Activated naive CD4-positive, alpha-beta T cell (primary cell): ENCODE results near the gene TLE4.
A peak's percentile ranks its signal among the peaks of the same experiment; 100 is the strongest.

Experiments
- DNase-seq, 4 experiments: peaks; one replicate each; lab custom pipeline; 2025; lab: John Stamatoyannopoulos, UW

The TLE4 gene

GRCh38 chr9:79572032-79572607 lies 355 bp downstream of the TLE4 start:
- DNase-seq = peak in 1 of 4 experiments; percentile 43

GRCh38 chr9:79572608-79573411 lies 1.0 kb downstream of the TLE4 start:
- DNase-seq = peak; percentile 25 to 60 (median 38)

GRCh38 chr9:79573412-79573923 lies 1.7 kb downstream of the TLE4 start:
- no peak for DNase-seq

- no peak for DNase-seq
Measured at GRCh38 chr9:79574136-79574535, 2.4 kb downstream of the TLE4 start.

- DNase-seq = no peak
Measured at GRCh38 chr9:79574781-79575180, 3.0 kb downstream of the TLE4 start.

GRCh38 chr9:79575547-79575946 lies 3.8 kb downstream of the TLE4 start:
- no peak for DNase-seq

GRCh38 chr9:79577969-79578723 lies 6.4 kb downstream of the TLE4 start:
- no peak for DNase-seq

GRCh38 chr9:79578891-79579290 lies 7.1 kb downstream of the TLE4 start:
- DNase-seq = no peak

- no peak for DNase-seq
Measured at GRCh38 chr9:79579624-79580023, 7.9 kb downstream of the TLE4 start.

- no peak for DNase-seq
Measured at GRCh38 chr9:79580055-79580454, 8.3 kb downstream of the TLE4 start.

- DNase-seq = no peak
Measured at GRCh38 chr9:79581388-79581787, 9.6 kb downstream of the TLE4 start.

GRCh38 chr9:79581794-79582193 lies 10.0 kb downstream of the TLE4 start:
- DNase-seq = no peak

GRCh38 chr9:79583952-79584654 lies 12.3 kb downstream of the TLE4 start:
- peak in 1 of 4 experiments; percentile 4 for DNase-seq

- DNase-seq = no peak
Measured at GRCh38 chr9:79584655-79584982, 12.9 kb downstream of the TLE4 start.

GRCh38 chr9:79588488-79589223 lies 16.9 kb downstream of the TLE4 start:
- no peak for DNase-seq

GRCh38 chr9:79591458-79591857 lies 19.7 kb downstream of the TLE4 start:
- DNase-seq = no peak

- DNase-seq = no peak
Measured at GRCh38 chr9:79592726-79593493, 21.1 kb downstream of the TLE4 start.

- DNase-seq = no peak
Measured at GRCh38 chr9:79598562-79599345, 27.0 kb downstream of the TLE4 start.

- DNase-seq = no peak
Measured at GRCh38 chr9:79600466-79600865, 28.7 kb downstream of the TLE4 start.
